ENCODE results near the gene GGTLC2.
"Not testable (repeated sequence)": the region's sequence is repeated elsewhere in the genome, so short reads cannot be mapped to it uniquely, and the experiment has no call there.

Gene GGTLC2

DNA sequence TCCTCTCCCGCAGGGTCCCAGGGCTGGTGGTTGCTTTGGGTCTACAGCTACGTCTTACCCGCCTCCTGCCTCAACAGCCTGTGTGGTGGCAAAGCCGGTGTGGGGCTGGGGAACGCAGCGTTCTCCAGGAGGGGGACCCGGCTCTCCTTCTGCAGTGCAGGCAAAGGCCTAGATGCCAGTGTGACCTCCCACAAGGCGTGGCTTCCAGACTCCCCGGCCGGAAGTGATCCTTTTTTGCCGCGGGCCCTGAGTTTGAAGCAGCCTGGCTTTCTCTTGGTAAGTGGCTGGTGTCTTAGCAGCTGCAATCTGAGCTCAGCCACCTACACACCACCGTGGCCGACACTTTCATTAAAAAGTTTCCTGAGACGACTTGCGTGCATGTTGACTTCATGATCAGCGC lies 6.1 kb upstream of the GGTLC2 start:
- not testable (repeated sequence) for DNase-seq

DNA sequence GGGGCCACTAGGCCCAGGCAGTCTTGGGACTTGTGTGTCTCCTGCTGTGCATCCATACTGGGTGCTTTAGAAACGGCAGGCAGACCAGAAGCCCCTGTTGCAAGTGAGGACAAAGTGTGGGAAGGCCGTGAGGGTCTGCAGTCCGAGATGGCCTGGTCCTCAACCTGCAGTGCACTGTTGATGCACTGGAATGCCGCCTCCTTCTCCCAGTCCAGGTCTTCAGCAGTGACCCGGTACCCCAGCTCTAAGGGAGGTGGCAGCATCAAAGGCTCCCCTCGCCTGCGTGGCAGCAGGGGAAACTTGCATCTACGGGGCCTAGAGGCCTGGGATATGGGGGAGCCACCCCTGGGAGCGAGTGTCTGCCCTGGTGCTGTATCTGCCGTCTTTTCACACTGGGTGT lies 2.2 kb upstream of the GGTLC2 start:
- DNase-seq: not testable (repeated sequence)

- not testable (repeated sequence) for DNase-seq
These were observed 1.6 kb downstream of the GGTLC2 start for GRCh38 chr22:22645969-22646368.

DNA sequence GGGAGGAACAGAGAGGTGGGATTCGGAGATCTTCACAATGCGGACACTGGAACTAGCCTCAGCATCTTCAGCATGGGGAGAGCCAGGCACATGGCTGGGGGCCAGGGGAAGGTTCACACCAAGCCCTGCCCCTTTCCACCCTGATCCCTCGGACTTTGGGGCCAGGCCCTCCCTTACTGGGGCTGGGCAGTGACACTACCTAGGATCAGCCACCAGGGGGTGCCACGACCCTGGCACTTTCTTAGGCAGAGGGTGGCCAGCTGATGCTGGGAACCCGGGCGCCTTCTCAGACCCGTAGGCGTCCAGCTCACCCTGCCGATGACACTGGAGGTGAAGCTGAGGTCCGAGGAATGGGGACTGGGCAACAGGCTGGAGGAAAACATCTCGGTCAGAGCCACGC lies 3.5 kb downstream of the GGTLC2 start:
- DNase-seq: not testable (repeated sequence)

DNA sequence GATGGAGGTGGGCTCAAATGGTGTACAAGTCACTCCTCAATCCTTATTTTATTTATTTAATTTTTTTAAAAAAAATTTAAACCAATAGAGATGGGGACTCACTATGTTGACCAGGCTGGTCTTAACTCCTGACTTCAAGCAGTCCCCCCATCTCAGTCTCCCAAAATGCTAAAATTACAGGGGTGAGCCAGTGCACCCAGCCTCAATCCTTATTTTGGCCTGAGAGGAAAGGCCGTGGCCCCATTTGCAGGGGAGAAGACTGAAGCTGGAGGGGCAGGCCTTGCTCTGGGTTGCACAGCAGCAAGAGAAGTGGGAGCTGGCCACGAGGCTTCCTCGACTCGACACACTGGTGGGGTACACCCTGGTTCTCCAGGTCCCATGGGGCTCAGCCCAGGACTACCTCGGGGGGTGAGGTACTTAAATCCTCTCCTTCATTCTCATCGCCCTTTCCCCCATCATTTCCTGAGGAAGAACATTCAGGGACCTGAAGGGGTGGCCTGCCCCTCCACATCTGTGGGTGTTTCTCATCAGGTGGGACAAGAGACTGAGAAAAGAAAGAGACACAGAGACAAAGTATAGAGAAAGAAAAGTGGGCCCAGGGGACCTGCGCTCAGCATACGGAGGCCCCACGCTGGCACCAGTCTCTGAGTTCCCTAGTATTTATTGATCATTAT lies 4.6 kb downstream of the GGTLC2 start:
- DNase-seq: not testable (repeated sequence)

- DNase-seq: not testable (repeated sequence)
These were observed 5.3 kb downstream of the GGTLC2 start for GRCh38 chr22:22649761-22650160.

GRCh38 chr22:22650398-22650797 lies 6.0 kb downstream of the GGTLC2 start:
- not testable (repeated sequence) for DNase-seq

GRCh38 chr22:22650803-22651515 lies 6.5 kb downstream of the GGTLC2 start:
- DNase-seq: not testable (repeated sequence)

DNA sequence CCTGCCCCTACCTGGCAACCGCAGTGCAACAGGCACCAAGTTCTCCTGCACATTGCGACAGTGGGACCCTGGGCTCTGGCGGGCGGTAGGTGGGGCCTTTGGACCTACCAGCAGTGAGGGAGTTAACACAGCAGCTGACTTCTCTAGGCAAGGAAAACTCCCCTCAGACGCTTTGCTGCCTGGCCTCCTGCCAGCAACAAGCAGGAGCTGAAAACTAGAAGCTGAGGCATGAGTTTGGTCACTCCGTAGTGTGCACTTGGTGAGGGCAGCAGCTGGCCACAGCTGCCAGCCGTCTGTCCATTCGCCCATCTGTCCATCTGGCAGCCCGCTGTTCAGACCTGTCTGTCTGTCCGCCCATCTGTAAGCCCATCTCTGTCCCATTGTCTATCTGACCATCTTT lies 7.2 kb downstream of the GGTLC2 start:
- not testable (repeated sequence) for DNase-seq

GRCh38 chr22:22652102-22652501 lies 7.7 kb downstream of the GGTLC2 start:
- DNase-seq: not testable (repeated sequence)

GRCh38 chr22:22652573-22652972 lies 8.2 kb downstream of the GGTLC2 start:
- DNase-seq: not testable (repeated sequence)

GRCh38 chr22:22653677-22654381 lies 9.4 kb downstream of the GGTLC2 start:
- not testable (repeated sequence) for DNase-seq

DNA sequence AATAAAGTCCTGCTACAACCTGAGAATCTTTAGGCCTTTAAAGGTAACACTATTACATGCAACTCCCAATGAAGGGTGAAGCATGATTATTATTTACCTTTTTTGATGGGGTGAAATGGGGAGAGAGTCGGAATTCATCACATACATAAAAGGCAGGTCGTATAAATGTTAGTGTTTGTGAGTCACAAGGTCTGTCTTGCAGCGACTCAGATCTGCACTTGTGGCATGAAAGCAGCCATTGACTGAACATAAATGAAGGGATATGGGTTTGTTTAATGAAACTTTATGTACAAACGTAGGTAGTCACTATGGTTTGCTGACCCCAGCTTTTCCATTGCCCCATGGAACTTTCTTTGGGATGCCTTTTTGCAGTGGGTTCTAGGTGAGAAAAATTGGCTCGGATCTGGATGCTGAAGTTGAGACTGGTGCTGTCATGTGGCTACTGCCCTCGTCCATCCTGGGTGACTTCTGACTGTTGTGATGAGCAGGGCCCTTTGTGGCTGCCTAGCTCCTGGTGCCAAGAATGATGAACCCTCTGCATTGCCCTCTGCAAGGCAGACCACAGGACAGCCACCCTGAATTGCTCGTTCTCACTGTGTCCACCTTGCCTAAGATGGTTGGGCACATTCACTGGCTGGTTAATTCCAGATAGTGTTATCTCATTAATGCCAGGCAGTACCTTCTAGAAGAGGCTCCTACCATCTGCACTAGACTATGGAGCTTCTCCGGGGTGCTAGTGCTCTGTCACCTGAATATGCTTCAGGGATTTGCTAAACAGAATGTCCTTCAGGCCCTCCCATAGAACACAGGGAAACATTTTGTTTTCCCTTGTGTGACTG lies 11.3 kb downstream of the GGTLC2 start:
- no peak for DNase-seq

DNA sequence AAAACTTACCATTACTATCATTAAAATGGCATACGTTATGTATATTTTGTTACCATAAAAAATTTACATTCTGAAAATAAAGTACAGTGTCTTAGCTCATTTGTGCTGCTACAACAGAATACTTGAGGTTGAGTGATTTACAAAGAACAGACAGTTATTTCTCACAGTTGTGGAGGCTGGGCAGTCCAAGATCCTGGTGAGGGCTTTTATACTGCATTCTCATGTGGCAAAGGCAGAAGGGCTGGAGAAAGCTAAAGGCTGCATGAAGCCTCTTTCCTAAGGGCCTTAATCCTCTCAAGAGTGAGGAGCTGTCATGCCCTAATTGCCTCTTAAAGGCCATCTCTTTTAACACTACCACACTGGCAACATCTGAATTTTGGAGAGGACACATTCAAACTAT lies 13.3 kb downstream of the GGTLC2 start:
- no peak for DNase-seq

- no peak for DNase-seq
These were observed 16.9 kb downstream of the GGTLC2 start for GRCh38 chr22:22661275-22661674.

GRCh38 chr22:22662095-22662494 lies 17.7 kb downstream of the GGTLC2 start:
- no peak for DNase-seq

DNA sequence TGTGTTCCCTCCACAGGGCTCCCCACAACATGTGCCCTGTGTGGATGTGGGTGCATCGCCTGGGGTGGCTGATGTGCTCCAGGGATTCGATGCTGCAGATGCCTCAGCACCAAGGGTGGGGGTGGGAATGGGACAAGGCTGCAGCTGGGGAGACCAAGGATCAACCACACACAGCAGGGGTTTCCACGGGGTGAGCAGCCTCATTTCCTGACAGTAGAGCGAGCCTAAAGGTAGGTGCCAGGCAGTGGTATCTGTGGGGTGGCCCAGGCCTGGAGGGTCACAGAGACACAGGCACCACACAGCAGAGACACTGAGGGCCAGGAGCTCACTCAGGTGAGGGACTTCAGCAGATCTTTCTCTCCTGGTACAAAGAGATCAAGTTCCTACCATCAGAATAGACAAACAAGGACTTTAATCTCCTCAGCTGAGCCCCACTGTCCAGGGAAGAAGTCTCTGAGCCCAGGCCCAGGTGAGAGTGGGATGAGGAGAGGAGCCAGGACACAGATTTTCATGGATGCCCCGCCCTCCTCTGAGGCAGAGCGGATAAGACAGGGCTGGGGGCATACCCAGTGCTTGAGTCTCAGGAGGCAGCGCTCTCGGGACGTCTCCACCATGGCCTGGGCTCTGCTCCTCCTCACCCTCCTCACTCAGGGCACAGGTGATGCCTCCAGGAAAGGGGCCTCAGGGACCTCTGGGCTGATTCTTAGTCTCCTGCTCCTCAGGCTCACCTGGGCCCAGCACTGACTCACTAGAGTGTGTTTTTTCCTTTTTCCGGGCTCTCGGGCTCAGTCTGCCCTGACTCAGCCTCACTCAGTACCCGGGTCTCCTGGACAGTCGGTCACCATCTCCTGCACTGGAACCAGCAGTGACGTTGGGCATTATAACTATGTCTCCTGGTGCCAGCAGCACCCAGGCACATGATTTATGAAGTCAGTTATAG lies 19.7 kb downstream of the GGTLC2 start:
- DNase-seq: no peak

DNA sequence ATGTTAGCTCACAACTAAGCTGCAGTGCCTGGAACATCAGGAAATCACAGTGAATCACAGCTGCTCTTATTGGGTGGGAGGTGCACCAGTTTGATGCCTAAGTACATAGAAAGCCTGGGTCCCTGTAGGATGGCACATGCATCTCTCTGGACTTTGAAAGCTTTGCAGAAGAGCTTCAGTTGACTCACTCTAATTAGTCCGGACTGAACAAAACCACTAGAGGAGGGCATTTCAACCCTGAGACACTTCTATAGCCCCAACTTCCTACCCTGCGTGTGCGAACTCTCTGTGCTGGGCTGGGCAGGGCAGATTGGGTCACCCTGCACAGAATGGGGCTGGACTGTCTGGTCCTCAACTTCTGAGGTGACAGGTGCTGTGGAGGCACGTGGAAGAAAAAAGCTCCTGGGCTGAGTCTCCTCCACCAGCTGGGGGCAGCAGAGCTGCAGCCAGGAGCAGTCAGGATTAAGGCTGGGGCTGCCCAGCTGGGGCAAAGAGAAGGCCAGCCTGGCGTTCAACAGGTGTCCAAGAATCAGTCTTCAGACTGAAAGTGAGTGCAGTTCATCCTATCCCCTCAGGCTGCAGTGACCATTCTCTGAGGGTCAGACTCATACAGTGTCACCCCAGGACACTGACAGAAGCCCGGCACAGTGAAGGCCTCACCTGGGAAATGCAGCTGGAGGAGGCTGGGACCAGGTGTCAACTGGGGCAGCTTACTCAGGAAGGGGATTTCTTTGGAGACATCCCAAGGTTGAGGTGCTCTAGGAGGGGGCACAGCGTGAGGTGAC lies 22.1 kb downstream of the GGTLC2 start:
- DNase-seq: peak; percentile 1

- no peak for DNase-seq
These were observed 23.8 kb downstream of the GGTLC2 start for GRCh38 chr22:22667966-22668880.

DNA sequence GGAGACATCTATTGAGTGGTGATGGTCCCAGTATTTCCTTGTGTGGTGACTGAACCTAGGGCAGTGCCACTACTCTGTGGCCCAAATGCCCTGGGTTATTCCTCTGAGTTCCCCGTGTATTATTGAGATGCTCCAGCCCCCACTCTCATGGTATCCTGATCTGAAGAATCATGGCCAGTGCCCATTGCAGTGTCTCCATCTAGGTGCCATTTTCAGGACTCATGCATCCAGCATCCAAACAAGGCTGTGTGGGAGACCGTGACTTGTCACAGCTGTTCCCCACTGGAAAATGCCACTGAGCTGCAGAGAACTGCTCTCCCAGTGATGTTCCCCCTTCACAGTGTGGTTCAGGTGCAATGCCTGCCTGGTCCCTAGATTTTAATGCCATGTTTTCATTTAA lies 24.7 kb downstream of the GGTLC2 start:
- DNase-seq: no peak

All from NCI-H345 (cell line).